Mesothelial cell of epicardium (in vitro differentiated cells): ENCODE data around the gene NFIX. TPM values are rescaled to one million over a fixed set of nuclear protein-coding genes. Genes with fewer than 3 reads are reported as not detected.

Experiments used
- DNase-seq, 2 experiments: peaks; one replicate each; pipeline ENCODE4 v3.0.0; 2021; ENCODE audit warnings: low spot score in 2 of 2; ENCODE audit not compliant: unreplicated experiment in 2 of 2
- H3K27ac Mint-ChIP-seq: 2 replicates; pipeline ENCODE4 v1.8.0; 2021; ENCODE audit warnings: mixed read lengths
- H3K27me3 Mint-ChIP-seq: 2 replicates; pipeline ENCODE4 v1.8.0; 2021; ENCODE audit warnings: low read depth, mixed read lengths
- H3K36me3 Mint-ChIP-seq: 2 replicates; pipeline ENCODE4 v1.8.0; 2021; ENCODE audit warnings: mixed read lengths
- H3K4me1 Mint-ChIP-seq: 2 replicates; pipeline ENCODE4 v1.8.0; 2021; ENCODE audit warnings: mixed read lengths
- H3K4me3 Mint-ChIP-seq: 2 replicates; pipeline ENCODE4 v1.8.0; 2021; ENCODE audit warnings: mild to moderate bottlenecking, moderate library complexity, mixed read lengths
- H3K9me3 Mint-ChIP-seq: 2 replicates; pipeline ENCODE4 v1.8.0; 2021; ENCODE audit warnings: mixed read lengths
- total RNA-seq: library from RNA; stranded (reverse); gene quantifications from 3 replicates; pipeline ENCODE4 v1.2.1, GENCODE V29; 2021
- TF ChIP-seq, protein P1 (sequence below): fragments of 200-600 bp; sonication (generic); IDR thresholded peaks from one replicate; pipeline ENCODE4 v1.5.0; 2021; ENCODE audit warnings: antibody characterized with exemption; ENCODE audit not compliant: unreplicated experiment

The NFIX gene
- total RNA-seq, 1 donor from 2014 or later: 52.4 TPM

DNA sequence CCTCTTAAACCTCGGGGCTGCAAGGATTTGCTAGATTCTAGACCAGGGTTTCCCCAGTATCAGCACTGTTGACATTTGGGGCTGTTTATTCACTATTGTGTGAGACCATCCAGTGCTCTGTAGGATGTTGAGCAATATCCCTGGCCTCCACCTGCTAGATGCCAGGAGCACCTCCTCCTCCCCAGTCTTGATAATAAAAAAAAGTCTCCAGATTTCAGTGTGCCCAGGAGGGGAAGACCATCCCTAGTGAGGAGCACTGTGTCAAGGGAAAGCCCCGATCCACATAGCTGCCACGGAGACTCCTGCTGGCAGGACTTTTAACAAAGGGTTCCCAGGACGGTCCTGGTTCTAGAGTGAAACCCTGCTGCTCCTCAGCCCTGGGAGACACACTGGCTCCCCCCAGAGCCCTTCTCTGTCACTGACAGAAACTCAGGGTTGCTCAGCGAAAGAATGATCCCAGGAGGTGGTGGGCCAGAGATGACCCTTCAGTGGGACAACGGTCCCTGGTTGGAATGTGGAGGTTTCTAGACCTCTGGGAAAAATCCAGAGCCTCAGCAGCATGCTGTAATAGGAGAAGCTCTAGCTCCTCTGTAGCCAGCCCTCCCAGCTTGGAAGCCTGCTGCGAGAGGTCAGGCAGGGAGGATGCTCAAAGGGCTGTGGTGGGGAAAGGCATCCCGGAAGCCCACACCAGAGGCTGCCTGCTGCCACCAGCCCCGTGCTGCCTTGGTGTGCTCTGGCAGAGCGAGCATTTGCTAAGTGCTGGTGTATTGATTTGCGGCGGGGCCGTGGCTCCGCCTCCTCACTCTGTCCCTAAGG lies 87.1 kb downstream of the NFIX start:
- Mint-ChIP-seq H3K27me3 (peaks cover 39% of the 10 kb centered on the region), H3K4me1 (peaks cover 36% of the 10 kb centered on the region), H3K27ac (peak overlapping the region; percentile 47), H3K4me3 (no peak overlapping the region), H3K9me3 (no peaks in the 10 kb centered on the region), H3K36me3 (peaks cover 11% of the 10 kb centered on the region)
- DNase-seq: no peak
- TF ChIP-seq, protein P1, sequence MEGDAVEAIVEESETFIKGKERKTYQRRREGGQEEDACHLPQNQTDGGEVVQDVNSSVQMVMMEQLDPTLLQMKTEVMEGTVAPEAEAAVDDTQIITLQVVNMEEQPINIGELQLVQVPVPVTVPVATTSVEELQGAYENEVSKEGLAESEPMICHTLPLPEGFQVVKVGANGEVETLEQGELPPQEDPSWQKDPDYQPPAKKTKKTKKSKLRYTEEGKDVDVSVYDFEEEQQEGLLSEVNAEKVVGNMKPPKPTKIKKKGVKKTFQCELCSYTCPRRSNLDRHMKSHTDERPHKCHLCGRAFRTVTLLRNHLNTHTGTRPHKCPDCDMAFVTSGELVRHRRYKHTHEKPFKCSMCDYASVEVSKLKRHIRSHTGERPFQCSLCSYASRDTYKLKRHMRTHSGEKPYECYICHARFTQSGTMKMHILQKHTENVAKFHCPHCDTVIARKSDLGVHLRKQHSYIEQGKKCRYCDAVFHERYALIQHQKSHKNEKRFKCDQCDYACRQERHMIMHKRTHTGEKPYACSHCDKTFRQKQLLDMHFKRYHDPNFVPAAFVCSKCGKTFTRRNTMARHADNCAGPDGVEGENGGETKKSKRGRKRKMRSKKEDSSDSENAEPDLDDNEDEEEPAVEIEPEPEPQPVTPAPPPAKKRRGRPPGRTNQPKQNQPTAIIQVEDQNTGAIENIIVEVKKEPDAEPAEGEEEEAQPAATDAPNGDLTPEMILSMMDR: no peak

DNA sequence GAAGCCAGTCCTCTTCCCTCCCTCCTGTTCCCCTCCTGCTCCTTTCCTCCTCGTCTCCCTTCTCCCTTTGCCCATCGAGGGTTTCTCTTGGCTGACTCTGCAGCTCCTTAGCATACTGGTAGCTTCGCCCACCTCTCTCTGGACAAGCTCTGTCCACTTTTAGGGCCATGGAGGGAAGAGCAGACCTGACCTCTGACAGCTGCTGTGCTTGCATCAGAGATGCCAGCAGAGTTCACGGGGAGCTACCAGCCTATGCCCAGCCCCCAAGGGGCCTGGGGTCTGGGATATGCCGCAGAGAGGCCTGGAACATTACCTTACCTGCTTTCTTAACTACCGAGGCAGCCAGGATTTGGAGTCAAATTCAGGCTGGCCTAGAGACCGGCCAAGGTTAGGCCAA lies 87.7 kb downstream of the NFIX start:
- Mint-ChIP-seq H3K27me3 (peaks cover 39% of the 10 kb centered on the region), H3K36me3 (peaks cover 11% of the 10 kb centered on the region), H3K4me1 (peaks cover 31% of the 10 kb centered on the region), H3K27ac (no peak overlapping the region), H3K4me3 (no peak overlapping the region), H3K9me3 (no peaks in the 10 kb centered on the region)
- TF ChIP-seq, protein P1: no peak
- no peak for DNase-seq

DNA sequence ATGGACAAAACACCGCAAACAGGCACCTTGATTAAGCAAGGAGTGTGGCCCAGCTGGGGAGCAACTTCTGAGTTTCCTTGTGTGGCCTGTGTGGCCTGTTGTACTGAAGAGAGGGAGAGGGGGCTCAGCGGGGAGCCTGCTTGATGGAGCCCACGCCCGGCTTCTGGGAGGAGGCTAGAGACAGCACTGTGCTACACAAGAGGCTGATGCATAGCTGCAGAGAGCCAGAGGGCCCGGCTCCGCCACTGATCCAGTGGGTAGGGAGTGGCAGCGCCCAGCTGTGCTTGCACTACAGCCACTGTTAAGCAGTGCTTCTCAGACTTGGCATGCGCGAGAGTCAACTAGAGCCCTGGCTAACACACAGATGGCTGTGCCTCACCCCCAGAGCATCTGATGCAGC lies 88.4 kb downstream of the NFIX start:
- Mint-ChIP-seq H3K27ac (no peak overlapping the region), H3K27me3 (peaks cover 42% of the 10 kb centered on the region), H3K4me3 (no peak overlapping the region), H3K4me1 (peaks cover 27% of the 10 kb centered on the region), H3K9me3 (no peaks in the 10 kb centered on the region), H3K36me3 (peaks cover 13% of the 10 kb centered on the region)
- DNase-seq: no peak
- TF ChIP-seq, protein P1: no peak

DNA sequence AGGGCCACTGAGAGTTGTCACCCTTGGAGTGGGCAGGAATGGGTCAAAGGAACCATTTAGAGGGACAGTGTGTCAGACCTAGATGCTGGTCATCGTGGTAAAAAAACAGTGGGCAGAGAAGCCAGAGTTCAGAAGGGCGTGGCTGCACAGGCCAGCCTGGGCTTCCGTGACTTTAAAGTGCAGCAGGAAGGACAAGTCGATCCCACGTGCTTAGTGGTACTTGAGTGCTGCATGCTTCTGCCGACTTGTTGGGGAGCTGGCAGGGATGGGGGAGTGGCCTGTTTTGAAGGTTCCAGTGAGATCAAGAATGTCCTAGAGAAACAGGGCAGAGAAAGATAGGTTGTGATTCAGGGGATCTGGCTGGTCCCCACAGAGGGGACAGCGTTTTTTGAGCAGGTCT lies 90.4 kb downstream of the NFIX start:
- Mint-ChIP-seq H3K36me3 (peaks cover 13% of the 10 kb centered on the region), H3K4me3 (no peak overlapping the region), H3K27me3 (peaks cover 42% of the 10 kb centered on the region), H3K4me1 (peaks cover 23% of the 10 kb centered on the region), H3K9me3 (no peaks in the 10 kb centered on the region), H3K27ac (no peak overlapping the region)
- TF ChIP-seq, protein P1: no peak
- no peak for DNase-seq

DNA sequence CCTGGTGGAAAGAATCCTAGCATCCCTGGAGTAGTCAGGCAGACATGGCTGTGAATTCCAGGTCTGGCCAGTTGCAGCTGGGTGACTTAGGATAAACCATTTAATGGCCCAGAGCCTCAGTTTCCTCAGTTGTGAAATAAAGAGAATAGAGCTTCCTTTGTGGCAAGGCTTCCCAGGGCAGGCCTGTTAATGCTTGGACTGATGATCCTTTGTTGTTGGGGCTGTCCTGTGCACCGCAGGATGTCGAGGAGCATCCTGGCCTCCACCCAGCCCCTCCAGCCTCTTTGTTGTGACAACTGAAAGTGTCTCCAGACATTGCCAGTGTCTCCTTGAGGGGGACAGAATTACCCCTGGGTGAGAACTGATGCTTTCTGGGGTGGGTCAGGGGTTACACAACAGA lies 91.1 kb downstream of the NFIX start:
- Mint-ChIP-seq H3K27me3 (peaks cover 42% of the 10 kb centered on the region), H3K27ac (no peak overlapping the region), H3K9me3 (no peaks in the 10 kb centered on the region), H3K4me3 (no peak overlapping the region), H3K36me3 (peaks cover 13% of the 10 kb centered on the region), H3K4me1 (peaks cover 30% of the 10 kb centered on the region)
- TF ChIP-seq, protein P1: no peak
- DNase-seq: no peak
